HG03432 (cell line): Measurements from ENCODE around the gene MEP1A.
A peak's percentile ranks its signal among the peaks of the same experiment; 100 is the strongest.
"Not testable (repeated sequence)": the region's sequence is repeated elsewhere in the genome, so short reads cannot be mapped to it uniquely, and the experiment has no call there.

Experiments used
- ATAC-seq: cut with Tn5 transposase; IDR thresholded peaks from one replicate; pipeline ENCODE4 v1.9.1; 2021; ENCODE audit warnings: mild to moderate bottlenecking, moderate library complexity; ENCODE audit not compliant: unreplicated experiment

Gene MEP1A

GRCh38 chr6:46793138-46793537 is at the start of gene MEP1A:
MEP1A (plus strand) TSS chr6:46793389; CDS start chr6:46793399, 10 bp downstream.
- no peak for ATAC-seq

- no peak for ATAC-seq
Observed at GRCh38 chr6:46743425-46744158, 49.6 kb upstream of the MEP1A start.

GRCh38 chr6:46744159-46744725 is 48.9 kb upstream of the MEP1A start:
- ATAC-seq, result not testable (repeated sequence)

- ATAC-seq, result no peak
Observed at GRCh38 chr6:46745973-46746372, 47.2 kb upstream of the MEP1A start.

- ATAC-seq, result no peak
Observed at GRCh38 chr6:46746696-46747095, 46.5 kb upstream of the MEP1A start, which contains the start of gene ANKRD66. ANKRD66 (plus strand) TSS chr6:46746933; CDS start chr6:46751949, 5,016 bp downstream.

GRCh38 chr6:46748940-46749503 is 44.2 kb upstream of the MEP1A start:
- no peak for ATAC-seq

- ATAC-seq, result no peak
Observed at GRCh38 chr6:46749731-46750130, 43.5 kb upstream of the MEP1A start.

GRCh38 chr6:46751658-46752057 is 41.5 kb upstream of the MEP1A start:
- ATAC-seq, result no peak

GRCh38 chr6:46755865-46756264 is 37.3 kb upstream of the MEP1A start:
- ATAC-seq, result no peak

- no peak for ATAC-seq
Observed at GRCh38 chr6:46756469-46757213, 36.5 kb upstream of the MEP1A start.

- no peak for ATAC-seq
Observed at GRCh38 chr6:46757214-46757596, 36.0 kb upstream of the MEP1A start.

GRCh38 chr6:46758960-46759753 is 34.0 kb upstream of the MEP1A start:
- ATAC-seq, result no peak

GRCh38 chr6:46760925-46761324 is 32.3 kb upstream of the MEP1A start:
- ATAC-seq, result no peak

- no peak for ATAC-seq
Observed at GRCh38 chr6:46763466-46763865, 29.7 kb upstream of the MEP1A start.

- not testable (repeated sequence) for ATAC-seq
Observed at GRCh38 chr6:46764280-46764679, 28.9 kb upstream of the MEP1A start.

GRCh38 chr6:46764961-46765360 is 28.2 kb upstream of the MEP1A start:
- ATAC-seq, result no peak

- no peak for ATAC-seq
Observed at GRCh38 chr6:46772016-46772415, 21.2 kb upstream of the MEP1A start.

GRCh38 chr6:46772762-46773161 is 20.4 kb upstream of the MEP1A start:
- ATAC-seq, result peak; percentile 45

GRCh38 chr6:46773201-46773855 is 19.9 kb upstream of the MEP1A start:
- no peak for ATAC-seq

GRCh38 chr6:46774736-46775135 is 18.5 kb upstream of the MEP1A start:
- ATAC-seq, result not testable (repeated sequence)
